Subcutaneous adipose tissue (tissue), 4 donors: ENCODE results near the gene ASB6. TPM values are rescaled to one million over a fixed set of nuclear protein-coding genes. Genes with fewer than 3 reads are reported as not detected.

ENCODE experiments used
- CTCF ChIP-seq: fragments of 450-650 bp; IDR thresholded peaks from one replicate; pipeline ENCODE4 v1.5.1; 2016; ENCODE audit warnings: low read depth, mild to moderate bottlenecking, control low read depth, antibody characterized with exemption, moderate library complexity
- total RNA-seq, 4 donors: library from RNA; depleted of rRNA; stranded (reverse); fragments of >200 nt; gene quantifications; one replicate each; pipeline ENCODE4 v1.1.0, GENCODE V29; 2016

The ASB6 gene
- total RNA-seq, 4 donors from 2014 or later, result 8.8 to 15.6 (median 10.1) TPM

GRCh38 chr9:129637673-129638439 lies 4.1 kb downstream of the ASB6 start:
- TF ChIP-seq CTCF, result no peak

- no peak for TF ChIP-seq CTCF
Measured at GRCh38 chr9:129637102-129637501, 4.8 kb downstream of the ASB6 start.

GRCh38 chr9:129635099-129636065 lies 6.6 kb downstream of the ASB6 start:
- TF ChIP-seq CTCF, result no peak

- TF ChIP-seq CTCF, result no peak
Measured at GRCh38 chr9:129633848-129634247, 8.1 kb downstream of the ASB6 start.

GRCh38 chr9:129633207-129633606 lies 8.7 kb downstream of the ASB6 start:
- TF ChIP-seq CTCF, result no peak

- no peak for TF ChIP-seq CTCF
Measured at GRCh38 chr9:129632460-129632859, 9.5 kb downstream of the ASB6 start.

GRCh38 chr9:129631674-129632129 lies 10.2 kb downstream of the ASB6 start:
- TF ChIP-seq CTCF, result no peak
